Keratinocyte (primary cell): Measurements from ENCODE around the gene CANX. TPM values are rescaled to one million over a fixed set of nuclear protein-coding genes. Genes with fewer than 3 reads are reported as not detected.

Experiments used
- DNase-seq: peaks from one replicate; pipeline ENCODE4 v3.0.0-alpha.2; 2011; ENCODE audit warnings: low read depth, missing footprints, low spot score
- FAIRE-seq: peaks from 2 replicates; lab custom pipeline; 2011; peaks lifted over from hg19 to GRCh38; lab: Jason Lieb, UNC
- H2AFZ ChIP-seq: 2 replicates; pipeline ENCODE4 v1.6.0; 2012; ENCODE audit warnings: low read length, control low read depth, inconsistent platforms; ENCODE audit not compliant: control insufficient read depth
- H3K27ac ChIP-seq: 2 replicates; pipeline ENCODE4 v1.5.1; 2011; ENCODE audit warnings: low read length; ENCODE audit not compliant: control insufficient read depth, insufficient read depth
- H3K27me3 ChIP-seq: 3 replicates; pipeline ENCODE4 v1.6.0; 2011; ENCODE audit warnings: low read length; ENCODE audit not compliant: control insufficient read depth, insufficient read depth; ENCODE audit errors: extremely low read depth
- H3K36me3 ChIP-seq, 2 experiments: 2 replicates in 1 of 2; 3 replicates in 1 of 2; pipeline ENCODE4 v1.5.1; 2011; ENCODE audit warnings: low read length in 2 of 2, mild to moderate bottlenecking in 1 of 2; ENCODE audit not compliant: control insufficient read depth in 2 of 2, insufficient read depth in 2 of 2; ENCODE audit errors: extremely low read depth in 1 of 2
- H3K4me1 ChIP-seq: 3 replicates; pipeline ENCODE4 v1.5.1; 2011; ENCODE audit warnings: low read length; ENCODE audit not compliant: control insufficient read depth, insufficient read depth; ENCODE audit errors: extremely low read depth
- H3K4me2 ChIP-seq: 3 replicates; pipeline ENCODE4 v1.6.0; 2011; ENCODE audit warnings: low read depth, low read length; ENCODE audit not compliant: control insufficient read depth, insufficient read depth; ENCODE audit errors: extremely low read depth
- H3K4me3 ChIP-seq, 3 experiments: fragments of 200-600 bp in 1 of 3; sonication (generic) in 1 of 3; 2 replicates in 2 of 3; 3 replicates in 1 of 3; pipeline ENCODE4 v1.5.1; 2011 to 2016; ENCODE audit warnings: low read length in 3 of 3, mild to moderate bottlenecking in 3 of 3, control low read depth in 2 of 3, inconsistent platforms in 1 of 3, low read depth in 1 of 3, mixed read lengths in 1 of 3, mixed run types in 1 of 3, moderate library complexity in 1 of 3; ENCODE audit not compliant: control insufficient read depth in 2 of 3, insufficient read depth in 2 of 3; ENCODE audit errors: extremely low read depth in 1 of 3
- H3K79me2 ChIP-seq: 2 replicates; pipeline ENCODE4 v1.6.0; 2012; ENCODE audit warnings: low read length; ENCODE audit not compliant: control insufficient read depth, insufficient read depth
- H3K9ac ChIP-seq: 3 replicates; pipeline ENCODE4 v1.6.0; 2011; ENCODE audit warnings: low read length; ENCODE audit not compliant: control insufficient read depth, insufficient read depth; ENCODE audit errors: extremely low read depth
- H3K9me1 ChIP-seq: 3 replicates; pipeline ENCODE4 v1.6.0; 2011; ENCODE audit warnings: low read length; ENCODE audit not compliant: control insufficient read depth, insufficient read depth; ENCODE audit errors: extremely low read depth
- H3K9me3 ChIP-seq: 2 replicates; pipeline ENCODE4 v1.5.1; 2012; ENCODE audit warnings: low read depth, low read length; ENCODE audit not compliant: control insufficient read depth
- H4K20me1 ChIP-seq: 3 replicates; pipeline ENCODE4 v1.6.0; 2011; ENCODE audit warnings: low read length; ENCODE audit not compliant: control insufficient read depth, insufficient read depth; ENCODE audit errors: extremely low read depth
- EZH2 ChIP-seq: IDR thresholded peaks from one replicate; pipeline ENCODE4 v1.6.1; 2012; ENCODE audit warnings: inconsistent platforms, mild to moderate bottlenecking, low read length, moderate library complexity
- dilution Hi-C: fragments of 300-500 bp; cut with MboI; formaldehyde crosslinking; loops from one replicate; pipeline ENCODE4 v1.7.0; 2020; ENCODE audit warnings: low sequenced_read_pairs; ENCODE audit not compliant: extremely low pct_ligation_motif_present
- polyA plus RNA-seq, 5 experiments: library from polyadenylated mRNA; depleted of rRNA in 3 of 5; stranded (reverse) in 3 of 5; stranded (forward) in 1 of 5; unstranded in 1 of 5; fragments of >200 nt; gene quantifications; 1 replicate in 1 of 5; 2 replicates in 3 of 5; 3 replicates in 1 of 5; pipeline versions ENCODE4 v1.2.1 to v1.2.3, GENCODE V29; 2011 to 2012; ENCODE audit warnings: missing spikeins in 2 of 5, low read depth in 1 of 5, low replicate concordance in 1 of 5
- TF ChIP-seq, protein P1 (sequence below), 3 experiments: IDR thresholded peaks in 1 of 3; conservative IDR thresholded peaks in 1 of 3; optimal IDR thresholded peaks in 1 of 3; 2 replicates in 2 of 3; 3 replicates in 1 of 3; pipeline versions ENCODE3 to v1.5.1; 2011; ENCODE audit warnings: low read length in 3 of 3, mild to moderate bottlenecking in 3 of 3, moderate library complexity in 2 of 3, control low read depth in 1 of 3, inconsistent platforms in 1 of 3; ENCODE audit not compliant: insufficient read depth in 2 of 3; ENCODE audit errors: extremely low read depth in 1 of 3

Gene CANX
- polyA plus RNA-seq, 1 donor (not counting 4 experiments of a cell fraction or from before 2014, with no cell fraction given) = 720 TPM

DNA sequence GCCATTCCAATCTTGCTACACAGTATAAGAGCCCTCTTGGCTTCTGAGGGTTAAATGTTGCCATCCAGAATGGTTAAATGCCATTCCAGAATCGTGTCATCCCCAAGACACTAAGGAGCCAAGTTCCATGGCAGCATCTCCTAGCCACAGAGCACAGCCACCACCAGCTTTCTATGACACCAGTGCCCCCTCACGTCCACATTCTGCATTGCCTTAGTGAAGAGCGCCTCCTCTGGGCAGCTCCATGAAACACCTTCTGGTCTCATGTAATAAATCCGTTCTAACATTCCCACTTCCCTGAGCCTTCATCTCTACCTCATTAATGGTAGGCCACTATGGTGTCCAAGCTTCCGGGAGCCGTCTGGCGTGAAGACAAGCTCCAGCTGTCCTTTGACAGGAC, 30.4 kb upstream of the CANX start:
- no peaks in the 10 kb centered on the region for H3K79me2 ChIP-seq
- FAIRE-seq (no peak), DNase-seq (no peak)
- no peaks in the 10 kb centered on the region for H3K4me1 ChIP-seq
- no peaks in the 10 kb centered on the region for H3K9me1 ChIP-seq
- H3K4me2 ChIP-seq = no peak overlapping the region
- peaks cover 0 to 3% of the 10 kb centered on the region in 2 experiments for H3K36me3 ChIP-seq
- no peaks in the 10 kb centered on the region for H3K9me3 ChIP-seq
- no peaks in the 10 kb centered on the region for H3K27me3 ChIP-seq
- H3K27ac ChIP-seq = no peak overlapping the region
- no peaks in the 10 kb centered on the region for H4K20me1 ChIP-seq
- H2AFZ ChIP-seq = no peak overlapping the region
- no peak overlapping the region for H3K9ac ChIP-seq
- H3K4me3 ChIP-seq = no peak overlapping the region
- no peak for TF ChIP-seq EZH2
- TF ChIP-seq, protein P1, sequence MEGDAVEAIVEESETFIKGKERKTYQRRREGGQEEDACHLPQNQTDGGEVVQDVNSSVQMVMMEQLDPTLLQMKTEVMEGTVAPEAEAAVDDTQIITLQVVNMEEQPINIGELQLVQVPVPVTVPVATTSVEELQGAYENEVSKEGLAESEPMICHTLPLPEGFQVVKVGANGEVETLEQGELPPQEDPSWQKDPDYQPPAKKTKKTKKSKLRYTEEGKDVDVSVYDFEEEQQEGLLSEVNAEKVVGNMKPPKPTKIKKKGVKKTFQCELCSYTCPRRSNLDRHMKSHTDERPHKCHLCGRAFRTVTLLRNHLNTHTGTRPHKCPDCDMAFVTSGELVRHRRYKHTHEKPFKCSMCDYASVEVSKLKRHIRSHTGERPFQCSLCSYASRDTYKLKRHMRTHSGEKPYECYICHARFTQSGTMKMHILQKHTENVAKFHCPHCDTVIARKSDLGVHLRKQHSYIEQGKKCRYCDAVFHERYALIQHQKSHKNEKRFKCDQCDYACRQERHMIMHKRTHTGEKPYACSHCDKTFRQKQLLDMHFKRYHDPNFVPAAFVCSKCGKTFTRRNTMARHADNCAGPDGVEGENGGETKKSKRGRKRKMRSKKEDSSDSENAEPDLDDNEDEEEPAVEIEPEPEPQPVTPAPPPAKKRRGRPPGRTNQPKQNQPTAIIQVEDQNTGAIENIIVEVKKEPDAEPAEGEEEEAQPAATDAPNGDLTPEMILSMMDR (optimal IDR thresholded peaks at IDR 0.05 in 1 of 3, IDR thresholded peaks at IDR 0.05 in 1 of 3, conservative IDR thresholded peaks at IDR 0.05 in 1 of 3; ENCODE audit: extremely low read depth in 1 of 3, insufficient read depth in 2 of 3, low read length in 3 of 3) = peak; percentile 86 to 93 (median 87)
- dilution Hi-C loops = no loop called here

DNA sequence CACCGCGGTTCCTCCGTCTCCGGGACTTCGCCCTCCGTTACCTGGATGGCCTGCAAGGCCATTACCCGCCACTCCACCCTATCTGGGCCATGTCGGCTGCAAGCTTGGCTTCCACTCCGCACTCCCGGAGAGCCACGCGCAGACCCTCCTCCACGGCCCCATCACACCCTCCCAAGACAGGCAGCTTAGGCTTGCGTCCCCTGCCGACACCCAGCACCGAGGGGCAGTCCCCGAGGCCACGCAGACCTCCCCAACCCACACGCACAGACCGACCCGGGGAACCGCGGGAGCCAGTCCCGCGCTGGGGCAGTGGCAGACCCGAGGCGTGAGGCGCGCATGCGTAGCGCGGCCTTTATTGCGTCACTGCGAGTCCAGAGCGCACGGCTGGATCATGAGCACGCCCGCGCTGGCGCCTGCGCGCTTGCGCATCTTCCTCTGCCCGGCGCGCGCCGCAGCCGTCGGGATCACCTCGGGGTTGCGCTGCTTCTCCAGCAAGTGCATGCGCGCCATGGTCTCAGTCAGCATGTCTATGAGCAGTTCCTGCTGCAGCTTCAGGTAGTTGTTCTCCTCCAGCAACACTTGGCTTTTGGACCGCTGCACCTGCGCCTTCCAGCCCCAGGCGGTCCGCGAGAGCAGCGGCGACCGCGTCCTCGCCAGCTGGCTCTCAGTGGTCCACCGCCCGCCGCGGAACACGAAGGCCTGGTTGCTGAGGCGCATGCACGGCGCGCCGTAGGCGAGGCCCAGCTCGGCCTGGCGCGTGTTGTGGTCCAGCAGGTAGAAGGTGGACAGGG, 20.3 kb upstream of the CANX start:
- H3K9me3 ChIP-seq = no peaks in the 10 kb centered on the region
- H3K9ac ChIP-seq = peak overlapping the region; percentile 94
- TF ChIP-seq, protein P1 (optimal IDR thresholded peaks at IDR 0.05 in 1 of 3, IDR thresholded peaks at IDR 0.05 in 1 of 3, conservative IDR thresholded peaks at IDR 0.05 in 1 of 3; ENCODE audit: extremely low read depth in 1 of 3, insufficient read depth in 2 of 3, low read length in 3 of 3) = peak in 1 of 3 experiments; percentile 16
- no peak for TF ChIP-seq EZH2
- dilution Hi-C loops = no loop called here
- H3K9me1 ChIP-seq = no peaks in the 10 kb centered on the region
- peak overlapping the region; percentile 86 for H3K27ac ChIP-seq
- no peaks in the 10 kb centered on the region for H4K20me1 ChIP-seq
- H3K4me1 ChIP-seq = peaks cover 12% of the 10 kb centered on the region
- peak overlapping the region; percentile 77 to 96 (median 95) for H3K4me3 ChIP-seq
- H3K79me2 ChIP-seq = peaks cover 10% of the 10 kb centered on the region
- peak overlapping the region; percentile 85 for H3K4me2 ChIP-seq
- FAIRE-seq (no peak), DNase-seq (peak; percentile 82)
- H3K36me3 ChIP-seq = peaks cover 0 to 2% of the 10 kb centered on the region in 2 experiments
- peak overlapping the region; percentile 96 for H2AFZ ChIP-seq
- no peaks in the 10 kb centered on the region for H3K27me3 ChIP-seq
